ENCODE measurements around the gene SLC35B1.

Gene SLC35B1

GRCh38 chr17:49723423-49723822, 15.7 kb upstream of the SLC35B1 start:
- no peak overlapping the region for H3K27ac ChIP-seq (ENCODE audit: low read depth, low read length)
- no peaks in the 10 kb centered on the region for H3K27me3 ChIP-seq (ENCODE audit: control insufficient read depth, low read length)
- no peaks in the 10 kb centered on the region for H3K9me3 ChIP-seq (ENCODE audit: control insufficient read depth, insufficient read depth, low read length)
- H3K4me2 ChIP-seq (ENCODE audit: low read length) = no peak overlapping the region
- no peak overlapping the region for H3K4me3 ChIP-seq (ENCODE audit: low read length)
- no peaks in the 10 kb centered on the region for H3K79me2 ChIP-seq (ENCODE audit: control insufficient read depth, low read length)
- H3K36me3 ChIP-seq (ENCODE audit: control insufficient read depth, low read length) = peaks cover 3% of the 10 kb centered on the region; the same call in 1 of the 2 replicates
- no peaks in the 10 kb centered on the region for H3F3A ChIP-seq (ENCODE audit: control insufficient read depth, insufficient read depth)
- no peaks in the 10 kb centered on the region for H3K4me1 ChIP-seq (ENCODE audit: control insufficient read depth, low read length)
- H4K20me1 ChIP-seq (ENCODE audit: control insufficient read depth, insufficient read depth, low read depth, low read length) = no peaks in the 10 kb centered on the region
- no peaks in the 10 kb centered on the region for H3K9me2 ChIP-seq (replicated peaks; ENCODE audit: control insufficient read depth, low read length)
- no peak for TF ChIP-seq CTCF (IDR thresholded peaks at IDR 0.05; ENCODE audit: low read depth, low read length, poor library complexity, severe bottlenecking)
- TF ChIP-seq EZH2phosphoT487 (IDR thresholded peaks at IDR 0.05; ENCODE audit: borderline replicate concordance, low read length) = no peak

- peaks cover 3% of the 10 kb centered on the region; the same call in 1 of the 2 replicates for H3K36me3 ChIP-seq (ENCODE audit: control insufficient read depth, low read length)
- H3K27me3 ChIP-seq (ENCODE audit: control insufficient read depth, low read length) = no peaks in the 10 kb centered on the region
- TF ChIP-seq CTCF (IDR thresholded peaks at IDR 0.05; ENCODE audit: low read depth, low read length, poor library complexity, severe bottlenecking) = no peak
- no peak overlapping the region for H3K27ac ChIP-seq (ENCODE audit: low read depth, low read length)
- H3K9me2 ChIP-seq (replicated peaks; ENCODE audit: control insufficient read depth, low read length) = no peaks in the 10 kb centered on the region
- H3F3A ChIP-seq (ENCODE audit: control insufficient read depth, insufficient read depth) = no peaks in the 10 kb centered on the region
- H3K4me1 ChIP-seq (ENCODE audit: control insufficient read depth, low read length) = no peaks in the 10 kb centered on the region
- no peak overlapping the region for H3K4me3 ChIP-seq (ENCODE audit: low read length)
- no peaks in the 10 kb centered on the region for H3K9me3 ChIP-seq (ENCODE audit: control insufficient read depth, insufficient read depth, low read length)
- H3K4me2 ChIP-seq (ENCODE audit: low read length) = no peak overlapping the region
- no peaks in the 10 kb centered on the region for H3K79me2 ChIP-seq (ENCODE audit: control insufficient read depth, low read length)
- H4K20me1 ChIP-seq (ENCODE audit: control insufficient read depth, insufficient read depth, low read depth, low read length) = no peaks in the 10 kb centered on the region
These were observed 14.3 kb upstream of the SLC35B1 start for GRCh38 chr17:49722066-49722465.

GRCh38 chr17:49717371-49717861, 9.7 kb upstream of the SLC35B1 start:
- Histone ChIP-seq H3K9me3 (ENCODE audit: control insufficient read depth, insufficient read depth, low read length) (no peaks in the 10 kb centered on the region), H3K79me2 (ENCODE audit: control insufficient read depth, low read length) (no peaks in the 10 kb centered on the region), H3K27ac (ENCODE audit: low read depth, low read length) (no peak overlapping the region), H3K9me2 (replicated peaks; ENCODE audit: control insufficient read depth, low read length) (no peaks in the 10 kb centered on the region), H3K4me2 (ENCODE audit: low read length) (no peak overlapping the region), H3K27me3 (ENCODE audit: control insufficient read depth, low read length) (no peaks in the 10 kb centered on the region), H3K4me3 (ENCODE audit: low read length) (no peak overlapping the region), H3K4me1 (ENCODE audit: control insufficient read depth, low read length) (no peaks in the 10 kb centered on the region), H4K20me1 (ENCODE audit: control insufficient read depth, insufficient read depth, low read depth, low read length) (no peaks in the 10 kb centered on the region), H3K36me3 (ENCODE audit: control insufficient read depth, low read length) (peaks cover 3% of the 10 kb centered on the region; the same call in 1 of the 2 replicates), H3F3A (ENCODE audit: control insufficient read depth, insufficient read depth) (no peaks in the 10 kb centered on the region)
- TF ChIP-seq EZH2phosphoT487 (IDR thresholded peaks at IDR 0.05; ENCODE audit: borderline replicate concordance, low read length) = no peak
- no peak for TF ChIP-seq CTCF (IDR thresholded peaks at IDR 0.05; ENCODE audit: low read depth, low read length, poor library complexity, severe bottlenecking)
